ENCODE results near the gene DFFB.
A peak's percentile ranks its signal among the peaks of the same experiment; 100 is the strongest.

The DFFB gene

DNA sequence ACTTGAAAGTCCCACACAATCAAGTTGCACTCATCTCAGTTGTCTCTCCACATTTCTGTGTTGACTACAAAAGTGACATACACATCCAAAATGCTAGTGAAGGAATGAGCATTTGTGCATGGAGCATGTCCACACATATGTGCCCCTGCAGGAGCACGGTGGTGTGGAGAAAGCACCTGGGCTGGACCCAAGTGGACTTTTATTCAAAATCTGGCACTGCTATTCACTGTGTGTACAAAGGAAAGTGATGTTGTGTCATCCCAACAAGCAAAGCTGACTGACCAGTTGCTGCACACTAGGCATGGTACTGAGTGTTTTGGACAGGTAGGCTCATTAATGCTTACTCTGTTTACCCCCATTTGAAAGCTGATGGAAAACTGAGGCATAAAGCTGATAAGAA lies 19.6 kb upstream of the DFFB start:
- Histone ChIP-seq H3K9me3 (ENCODE audit: control insufficient read depth, low read length) (no peaks in the 10 kb centered on the region), H3K9ac (ENCODE audit: low read length) (no peak overlapping the region), H3K4me1 (ENCODE audit: control insufficient read depth, insufficient read depth, low read length) (no peaks in the 10 kb centered on the region), H3K27me3 (ENCODE audit: control insufficient read depth, insufficient read depth, low read length) (no peaks in the 10 kb centered on the region), H3K4me3 (ENCODE audit: low read length) (no peak overlapping the region), H3K36me3 (ENCODE audit: control insufficient read depth, insufficient read depth, low read length) (peaks cover 13% of the 10 kb centered on the region)

DNA sequence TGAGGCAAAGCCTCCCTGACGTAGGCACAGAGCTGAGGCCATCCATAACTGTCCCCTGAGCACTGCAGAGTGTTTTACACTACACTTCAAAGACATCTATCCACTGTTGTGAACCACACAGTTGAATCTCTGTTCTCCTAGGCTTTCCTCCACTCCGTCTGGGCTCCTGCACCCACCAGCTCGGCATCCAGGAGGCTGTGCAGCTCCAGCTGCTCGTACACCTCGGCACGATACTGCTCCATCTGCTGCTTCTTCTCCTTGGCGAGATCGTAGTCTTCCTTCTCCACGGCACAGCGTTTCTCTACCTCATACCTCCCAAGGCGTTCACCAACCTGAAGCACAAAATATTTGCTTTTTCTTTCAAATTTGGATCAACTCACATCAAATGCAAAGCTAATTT lies 18.5 kb upstream of the DFFB start:
- Histone ChIP-seq H3K36me3 (ENCODE audit: control insufficient read depth, insufficient read depth, low read length) (peaks cover 13% of the 10 kb centered on the region), H3K27me3 (ENCODE audit: control insufficient read depth, insufficient read depth, low read length) (no peaks in the 10 kb centered on the region), H3K4me3 (ENCODE audit: low read length) (no peak overlapping the region), H3K9ac (ENCODE audit: low read length) (no peak overlapping the region), H3K4me1 (ENCODE audit: control insufficient read depth, insufficient read depth, low read length) (no peaks in the 10 kb centered on the region), H3K9me3 (ENCODE audit: control insufficient read depth, low read length) (no peaks in the 10 kb centered on the region)

DNA sequence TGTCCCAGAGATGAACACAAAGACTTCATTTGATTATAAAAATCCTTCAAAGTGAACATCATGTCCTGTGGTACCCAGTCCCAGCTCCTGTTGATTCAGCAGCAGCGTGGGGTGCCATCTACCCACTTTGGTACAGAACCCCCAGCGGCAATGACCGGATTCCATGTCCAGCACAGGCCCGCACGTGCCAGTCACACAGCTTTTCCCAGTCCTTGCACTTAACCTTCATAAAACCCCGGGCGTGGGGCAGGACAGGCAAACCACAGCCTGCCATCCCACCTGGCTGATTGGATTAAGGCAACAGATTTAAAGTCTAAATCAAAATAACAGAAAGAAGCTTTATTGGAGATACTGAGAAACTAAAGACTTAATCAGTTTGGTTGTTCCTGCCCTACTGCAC lies 15.8 kb upstream of the DFFB start:
- H3K9ac ChIP-seq (ENCODE audit: low read length), result no peak overlapping the region
- H3K4me1 ChIP-seq (ENCODE audit: control insufficient read depth, insufficient read depth, low read length), result no peaks in the 10 kb centered on the region
- H3K36me3 ChIP-seq (ENCODE audit: control insufficient read depth, insufficient read depth, low read length), result peaks cover 13% of the 10 kb centered on the region
- H3K9me3 ChIP-seq (ENCODE audit: control insufficient read depth, low read length), result no peaks in the 10 kb centered on the region
- H3K4me3 ChIP-seq (ENCODE audit: low read length), result no peak overlapping the region
- no peaks in the 10 kb centered on the region for H3K27me3 ChIP-seq (ENCODE audit: control insufficient read depth, insufficient read depth, low read length)

DNA sequence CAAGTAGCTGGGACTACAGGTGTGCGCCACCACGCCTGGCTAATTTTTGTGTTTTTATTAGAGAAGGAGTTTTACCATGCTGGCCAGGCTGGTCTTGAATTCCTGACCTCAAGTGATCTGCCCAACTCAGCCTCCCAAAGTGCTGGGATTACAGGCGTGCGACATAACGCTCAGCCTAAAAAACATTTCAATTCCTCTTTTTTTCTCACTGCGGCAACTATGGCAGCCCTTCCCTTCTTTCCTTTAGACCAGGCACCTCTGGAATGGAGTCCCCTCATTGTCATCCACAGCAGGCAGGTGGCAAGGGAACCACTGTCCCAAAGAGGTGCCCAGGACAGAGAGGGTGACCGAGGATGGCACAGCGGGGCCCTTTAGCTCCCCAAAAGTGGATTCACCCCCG lies 14.4 kb upstream of the DFFB start:
- Histone ChIP-seq H3K27me3 (ENCODE audit: control insufficient read depth, insufficient read depth, low read length) (no peaks in the 10 kb centered on the region), H3K4me1 (ENCODE audit: control insufficient read depth, insufficient read depth, low read length) (no peaks in the 10 kb centered on the region), H3K4me3 (ENCODE audit: low read length) (no peak overlapping the region), H3K9ac (ENCODE audit: low read length) (no peak overlapping the region), H3K9me3 (ENCODE audit: control insufficient read depth, low read length) (no peaks in the 10 kb centered on the region), H3K36me3 (ENCODE audit: control insufficient read depth, insufficient read depth, low read length) (peaks cover 8% of the 10 kb centered on the region)

DNA sequence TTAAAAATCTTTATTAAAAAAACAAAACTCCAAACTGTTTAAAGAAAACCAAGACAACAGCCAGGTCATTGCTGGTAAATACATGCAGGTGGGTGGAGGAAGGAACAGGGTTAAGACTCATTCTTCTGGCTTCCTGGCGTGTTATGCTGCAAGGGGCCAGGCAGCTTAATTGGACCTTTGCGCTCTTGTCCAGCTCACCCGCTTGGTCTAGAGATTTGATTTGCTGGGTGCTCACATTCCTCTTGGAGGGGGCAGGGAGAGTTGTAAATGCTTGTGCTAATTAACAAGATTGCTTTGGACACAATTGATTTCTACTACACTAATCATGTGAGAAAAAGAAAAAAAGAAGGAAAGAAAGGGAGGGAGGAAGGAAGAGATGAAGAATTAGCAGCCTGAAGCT lies 10.7 kb upstream of the DFFB start:
- Histone ChIP-seq H3K4me3 (ENCODE audit: low read length) (no peak overlapping the region), H3K4me1 (ENCODE audit: control insufficient read depth, insufficient read depth, low read length) (no peaks in the 10 kb centered on the region), H3K27me3 (ENCODE audit: control insufficient read depth, insufficient read depth, low read length) (no peaks in the 10 kb centered on the region), H3K9ac (ENCODE audit: low read length) (no peak overlapping the region), H3K36me3 (ENCODE audit: control insufficient read depth, insufficient read depth, low read length) (peaks cover 9% of the 10 kb centered on the region), H3K9me3 (ENCODE audit: control insufficient read depth, low read length) (no peaks in the 10 kb centered on the region)

DNA sequence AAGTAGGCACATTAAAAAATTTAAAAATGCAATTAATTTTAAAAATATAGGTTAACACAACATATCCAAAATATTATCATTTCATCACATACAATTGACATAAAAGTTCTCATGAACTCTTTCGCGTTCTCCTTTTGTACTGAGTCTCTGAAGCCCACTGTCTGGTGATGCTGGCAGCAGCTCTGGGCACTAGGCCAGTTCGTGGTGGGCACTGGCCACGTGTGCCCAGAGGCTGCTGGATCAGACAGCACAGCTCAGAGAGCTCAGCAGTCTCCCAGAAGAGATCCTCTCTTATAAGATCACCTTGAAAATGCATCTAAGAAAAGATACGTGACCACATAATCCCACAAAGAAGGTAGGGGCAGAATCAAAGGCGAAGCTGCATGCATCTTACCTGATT lies 10.2 kb upstream of the DFFB start:
- Histone ChIP-seq H3K9ac (ENCODE audit: low read length) (no peak overlapping the region), H3K9me3 (ENCODE audit: control insufficient read depth, low read length) (no peaks in the 10 kb centered on the region), H3K27me3 (ENCODE audit: control insufficient read depth, insufficient read depth, low read length) (no peaks in the 10 kb centered on the region), H3K4me3 (ENCODE audit: low read length) (no peak overlapping the region), H3K4me1 (ENCODE audit: control insufficient read depth, insufficient read depth, low read length) (no peaks in the 10 kb centered on the region), H3K36me3 (ENCODE audit: control insufficient read depth, insufficient read depth, low read length) (peaks cover 12% of the 10 kb centered on the region)

DNA sequence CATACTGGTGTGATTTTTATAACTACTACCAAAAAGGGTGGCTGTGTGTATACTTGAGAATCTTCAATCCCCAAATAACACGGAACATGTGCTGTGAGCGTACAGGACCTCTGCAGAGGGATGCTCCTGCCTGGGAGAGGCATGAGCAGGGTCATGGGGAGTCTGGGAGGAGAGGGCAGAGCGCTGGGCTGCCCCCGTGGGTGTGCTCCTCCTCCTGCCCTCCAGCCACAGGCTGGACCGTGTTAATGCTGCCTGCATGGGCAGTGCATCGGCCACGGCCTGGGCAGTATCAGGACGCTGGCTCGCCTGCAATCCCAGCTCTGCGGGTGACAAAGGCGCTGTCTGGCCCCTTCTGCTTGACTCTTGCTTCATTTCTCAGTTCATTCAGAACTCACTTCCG lies 6.4 kb upstream of the DFFB start:
- H3K4me3 ChIP-seq (ENCODE audit: low read length), result no peak overlapping the region
- H3K9me3 ChIP-seq (ENCODE audit: control insufficient read depth, low read length), result no peaks in the 10 kb centered on the region
- H3K9ac ChIP-seq (ENCODE audit: low read length), result no peak overlapping the region
- peaks cover 12% of the 10 kb centered on the region for H3K36me3 ChIP-seq (ENCODE audit: control insufficient read depth, insufficient read depth, low read length)
- peaks cover 5% of the 10 kb centered on the region for H3K4me1 ChIP-seq (ENCODE audit: control insufficient read depth, insufficient read depth, low read length)
- no peaks in the 10 kb centered on the region for H3K27me3 ChIP-seq (ENCODE audit: control insufficient read depth, insufficient read depth, low read length)

DNA sequence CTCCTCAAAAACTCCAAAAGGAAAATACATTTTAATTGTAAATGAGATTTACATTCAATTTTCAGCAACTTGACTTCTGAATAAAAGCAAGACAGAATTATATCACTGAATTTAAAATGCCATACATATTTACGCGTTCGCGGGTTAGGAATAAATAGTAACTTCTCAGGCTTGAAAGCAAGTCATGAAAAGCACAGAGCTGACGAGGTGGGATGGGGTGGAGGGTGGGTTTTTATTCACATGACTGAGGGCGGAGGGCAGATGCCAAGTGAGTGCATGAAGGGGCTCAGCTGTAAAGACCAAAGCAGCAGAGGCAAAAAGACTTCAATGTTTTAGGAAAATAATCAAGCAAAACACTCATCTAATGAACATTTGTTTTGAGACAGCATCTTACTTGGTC lies 6.0 kb upstream of the DFFB start:
- no peaks in the 10 kb centered on the region for H3K27me3 ChIP-seq (ENCODE audit: control insufficient read depth, insufficient read depth, low read length)
- peaks cover 8% of the 10 kb centered on the region for H3K4me1 ChIP-seq (ENCODE audit: control insufficient read depth, insufficient read depth, low read length)
- no peaks in the 10 kb centered on the region for H3K9me3 ChIP-seq (ENCODE audit: control insufficient read depth, low read length)
- peaks cover 12% of the 10 kb centered on the region for H3K36me3 ChIP-seq (ENCODE audit: control insufficient read depth, insufficient read depth, low read length)
- no peak overlapping the region for H3K9ac ChIP-seq (ENCODE audit: low read length)
- H3K4me3 ChIP-seq (ENCODE audit: low read length), result no peak overlapping the region

DNA sequence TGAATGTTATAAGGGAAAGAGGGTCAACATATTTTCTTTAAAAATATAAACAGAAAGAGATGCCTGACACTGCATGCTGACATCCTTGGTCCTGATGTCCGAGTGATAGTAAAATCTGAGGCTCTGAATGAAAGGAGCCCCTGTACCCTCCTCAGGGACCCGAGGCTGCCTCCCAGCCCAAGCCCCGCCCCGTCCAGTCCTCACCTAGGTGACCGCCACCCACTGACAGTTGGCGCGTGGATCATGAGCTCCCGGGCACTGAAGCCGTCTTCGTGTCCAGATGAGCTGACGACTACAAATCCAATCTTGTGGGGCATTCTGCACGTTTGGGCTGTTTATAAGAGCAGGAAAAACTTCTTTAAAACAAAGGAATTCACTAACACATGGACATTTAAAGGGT lies 5.2 kb upstream of the DFFB start:
- Histone ChIP-seq H3K36me3 (ENCODE audit: control insufficient read depth, insufficient read depth, low read length) (peaks cover 12% of the 10 kb centered on the region), H3K9ac (ENCODE audit: low read length) (no peak overlapping the region), H3K4me1 (ENCODE audit: control insufficient read depth, insufficient read depth, low read length) (peaks cover 8% of the 10 kb centered on the region), H3K9me3 (ENCODE audit: control insufficient read depth, low read length) (no peaks in the 10 kb centered on the region), H3K27me3 (ENCODE audit: control insufficient read depth, insufficient read depth, low read length) (no peaks in the 10 kb centered on the region), H3K4me3 (ENCODE audit: low read length) (no peak overlapping the region)

DNA sequence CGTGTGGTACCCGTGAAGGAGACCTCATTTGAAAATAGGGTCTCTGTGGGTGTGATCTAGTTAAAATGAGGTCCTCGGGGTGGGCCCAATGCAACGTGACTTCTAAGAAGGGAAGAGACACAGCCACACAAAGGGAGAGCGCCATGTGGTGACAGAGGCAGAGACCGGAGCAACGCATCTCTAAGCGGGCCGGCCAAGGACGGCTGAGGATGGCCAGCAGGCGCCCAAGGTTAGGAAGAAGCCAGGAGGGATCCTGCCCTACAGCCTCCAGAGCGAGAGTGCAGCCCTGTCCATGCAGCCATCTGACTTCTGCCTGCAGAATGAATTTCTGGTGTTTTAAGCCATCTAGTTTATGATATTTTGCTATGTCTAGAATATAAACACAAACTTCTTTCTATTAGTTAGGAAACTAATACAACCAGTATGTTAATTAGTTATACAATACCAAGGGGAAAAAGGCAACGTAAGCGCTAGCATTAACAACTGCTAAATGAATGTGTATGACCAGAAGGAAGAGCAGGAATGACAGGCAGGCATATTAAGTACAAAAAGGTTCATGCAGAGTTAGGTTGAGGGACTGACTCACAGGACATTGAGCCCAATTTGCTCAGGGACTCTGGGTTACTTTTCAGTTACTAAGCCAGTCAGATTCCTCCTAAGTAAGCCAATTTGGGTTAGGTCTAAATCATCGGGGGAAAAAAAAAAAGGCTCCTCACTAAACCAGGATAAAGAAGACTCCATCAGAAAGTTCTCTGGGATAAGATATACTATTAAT lies 4.4 kb upstream of the DFFB start:
- Histone ChIP-seq H3K9me3 (ENCODE audit: control insufficient read depth, low read length) (no peaks in the 10 kb centered on the region), H3K27me3 (ENCODE audit: control insufficient read depth, insufficient read depth, low read length) (no peaks in the 10 kb centered on the region), H3K36me3 (ENCODE audit: control insufficient read depth, insufficient read depth, low read length) (peaks cover 12% of the 10 kb centered on the region), H3K4me1 (ENCODE audit: control insufficient read depth, insufficient read depth, low read length) (peaks cover 11% of the 10 kb centered on the region), H3K9ac (ENCODE audit: low read length) (no peak overlapping the region), H3K4me3 (ENCODE audit: low read length) (no peak overlapping the region)

DNA sequence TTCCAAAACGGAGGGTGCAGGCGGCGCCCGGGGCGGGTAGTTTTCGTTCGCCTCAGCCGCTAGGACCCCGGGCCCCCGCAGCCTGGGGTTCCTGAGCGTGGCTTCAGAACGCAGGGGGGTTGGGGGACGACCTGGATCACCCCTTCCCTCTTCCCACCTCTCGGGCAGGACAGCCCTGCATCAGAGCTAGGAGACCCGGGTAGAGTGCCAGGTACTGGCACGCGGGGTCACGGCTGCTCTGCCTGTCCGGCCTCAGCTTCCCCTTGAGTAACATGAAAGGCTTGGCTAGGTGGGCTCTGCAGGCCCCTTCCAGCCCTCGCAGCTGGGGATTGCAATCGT lies 484 bp downstream of the DFFB start:
- Histone ChIP-seq H3K36me3 (ENCODE audit: control insufficient read depth, insufficient read depth, low read length) (no peaks in the 10 kb centered on the region), H3K9ac (ENCODE audit: low read length) (peak overlapping the region; percentile 78)

DNA sequence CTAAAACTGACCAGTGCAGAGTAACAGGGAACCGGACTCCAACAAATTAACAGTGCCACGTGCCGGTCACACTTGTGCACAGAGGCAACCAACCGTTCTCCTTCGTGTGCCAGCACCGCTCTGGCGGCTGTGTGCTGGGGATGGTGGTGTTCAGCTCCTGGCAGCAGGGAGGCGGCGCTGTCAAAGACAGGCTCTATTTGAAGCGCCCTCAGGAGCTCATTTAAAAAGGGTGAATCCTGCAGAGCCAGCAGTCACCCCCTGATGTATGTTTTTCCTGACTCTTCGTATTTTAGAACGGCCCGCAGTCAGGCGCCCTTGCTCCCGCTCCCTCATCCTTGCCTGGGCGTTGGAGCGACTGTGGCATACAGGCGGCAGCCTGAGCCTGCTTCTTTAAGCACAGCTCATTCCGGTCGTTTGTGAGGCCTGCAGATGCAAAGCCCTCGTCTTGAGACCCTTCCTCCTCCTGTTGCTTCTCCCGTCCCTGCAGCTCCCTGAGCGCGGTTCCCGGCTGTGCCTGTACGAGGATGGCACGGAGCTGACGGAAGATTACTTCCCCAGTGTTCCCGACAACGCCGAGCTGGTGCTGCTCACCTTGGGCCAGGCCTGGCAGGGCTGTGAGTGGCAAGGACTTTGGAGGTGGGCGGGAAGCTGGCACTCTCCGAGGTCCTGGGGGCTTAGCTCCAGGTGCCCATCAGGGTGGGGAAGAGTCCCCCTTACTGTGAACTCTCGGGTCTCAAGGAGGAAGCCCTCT lies 1.1 kb downstream of the DFFB start:
- Histone ChIP-seq H3K9me3 (ENCODE audit: control insufficient read depth, low read length) (no peaks in the 10 kb centered on the region), H3K9ac (ENCODE audit: low read length) (peak overlapping the region; percentile 78), H3K36me3 (ENCODE audit: control insufficient read depth, insufficient read depth, low read length) (no peaks in the 10 kb centered on the region), H3K4me1 (ENCODE audit: control insufficient read depth, insufficient read depth, low read length) (peaks cover 22% of the 10 kb centered on the region), H3K27me3 (ENCODE audit: control insufficient read depth, insufficient read depth, low read length) (no peaks in the 10 kb centered on the region), H3K4me3 (ENCODE audit: low read length) (peak overlapping the region; percentile 97)

More for the DNA sequence above, 484 bp downstream of the DFFB start:
- Histone ChIP-seq H3K27me3 (ENCODE audit: control insufficient read depth, insufficient read depth, low read length) (no peaks in the 10 kb centered on the region), H3K9me3 (ENCODE audit: control insufficient read depth, low read length) (no peaks in the 10 kb centered on the region), H3K4me3 (ENCODE audit: low read length) (peak overlapping the region; percentile 97), H3K4me1 (ENCODE audit: control insufficient read depth, insufficient read depth, low read length) (peaks cover 22% of the 10 kb centered on the region)

Data from mucosa of stomach (tissue), 1 donor.